ENCODE data around the gene PPP1R26.
"Not testable (repeated sequence)": the region's sequence is repeated elsewhere in the genome, so short reads cannot be mapped to it uniquely, and the experiment has no call there.

DNA sequence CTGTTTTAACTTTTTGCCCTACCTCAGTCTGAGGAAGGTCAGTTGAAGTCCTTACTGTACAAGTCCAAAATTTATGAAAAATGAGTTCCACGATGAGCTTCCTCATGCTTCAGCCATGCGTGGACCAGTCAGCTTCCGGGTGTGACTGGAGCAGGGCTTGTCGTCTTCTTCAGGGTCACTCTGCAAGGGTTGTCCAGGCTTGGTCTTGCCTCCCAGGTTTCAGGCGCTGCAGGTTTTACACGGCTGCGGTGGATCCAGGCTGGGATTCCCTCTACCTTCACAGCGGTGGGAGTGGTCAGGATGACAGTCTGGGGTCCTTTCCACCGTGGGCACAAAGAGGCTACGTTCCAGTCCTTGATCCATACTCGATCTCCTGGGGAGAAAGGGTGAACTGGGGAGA lies 41.9 kb upstream of the PPP1R26 start:
- TF ChIP-seq, protein P1, sequence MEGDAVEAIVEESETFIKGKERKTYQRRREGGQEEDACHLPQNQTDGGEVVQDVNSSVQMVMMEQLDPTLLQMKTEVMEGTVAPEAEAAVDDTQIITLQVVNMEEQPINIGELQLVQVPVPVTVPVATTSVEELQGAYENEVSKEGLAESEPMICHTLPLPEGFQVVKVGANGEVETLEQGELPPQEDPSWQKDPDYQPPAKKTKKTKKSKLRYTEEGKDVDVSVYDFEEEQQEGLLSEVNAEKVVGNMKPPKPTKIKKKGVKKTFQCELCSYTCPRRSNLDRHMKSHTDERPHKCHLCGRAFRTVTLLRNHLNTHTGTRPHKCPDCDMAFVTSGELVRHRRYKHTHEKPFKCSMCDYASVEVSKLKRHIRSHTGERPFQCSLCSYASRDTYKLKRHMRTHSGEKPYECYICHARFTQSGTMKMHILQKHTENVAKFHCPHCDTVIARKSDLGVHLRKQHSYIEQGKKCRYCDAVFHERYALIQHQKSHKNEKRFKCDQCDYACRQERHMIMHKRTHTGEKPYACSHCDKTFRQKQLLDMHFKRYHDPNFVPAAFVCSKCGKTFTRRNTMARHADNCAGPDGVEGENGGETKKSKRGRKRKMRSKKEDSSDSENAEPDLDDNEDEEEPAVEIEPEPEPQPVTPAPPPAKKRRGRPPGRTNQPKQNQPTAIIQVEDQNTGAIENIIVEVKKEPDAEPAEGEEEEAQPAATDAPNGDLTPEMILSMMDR (IDR thresholded peaks at IDR 0.05; ENCODE audit: poor library complexity) = not testable (repeated sequence)
- not testable (repeated sequence) for TF ChIP-seq EZH2 (IDR thresholded peaks at IDR 0.05; ENCODE audit: borderline replicate concordance)

Data from hepatocyte (in vitro differentiated cells).